Endothelial cell of umbilical vein (primary cell): Measurements from ENCODE around the gene UNC5B. TPM values are rescaled to one million over a fixed set of nuclear protein-coding genes. Genes with fewer than 3 reads are reported as not detected.

Experiments
- BruUV-seq: library from RNA; stranded (reverse); fragments of 400-500 nt; replicated peaks from 2 replicates; lab custom pipeline; 2021; lab: Mats Ljungman, UMichigan
- CTCF ChIA-PET: fragments of 300-600, 350-600 bp; sonication (Branson Sonifier 250); formaldehyde crosslinking; loops from one replicate; lab custom pipeline; 2021; ENCODE audit warnings: antibody characterized with exemption, inconsistent platforms; lab: Charles Lee
- POLR2A ChIA-PET: fragments of 300-600, 350-600 bp; sonication (Branson Sonifier 250); formaldehyde crosslinking; loops from one replicate; lab custom pipeline; 2021; ENCODE audit warnings: antibody characterized with exemption, inconsistent platforms; lab: Charles Lee
- DNase-seq: peaks from one replicate; pipeline ENCODE4 v3.0.0-alpha.2; 2011; ENCODE audit warnings: low read depth, low spot score
- FAIRE-seq: peaks from 2 replicates; lab custom pipeline; 2011; peaks lifted over from hg19 to GRCh38; lab: Jason Lieb, UNC
- H2AFZ ChIP-seq: 2 replicates; pipeline ENCODE4 v1.6.0; 2012; ENCODE audit warnings: low read depth, low read length, control low read depth, inconsistent platforms
- H3K27ac ChIP-seq: 2 replicates; pipeline ENCODE4 v1.5.1; 2011; ENCODE audit warnings: low read depth, mild to moderate bottlenecking, control low read depth, low read length, moderate library complexity; ENCODE audit not compliant: insufficient read depth
- H3K27me3 ChIP-seq, 2 experiments: 2 replicates each; pipeline versions ENCODE4 v1.6.0 to v1.6.1; 2011; ENCODE audit warnings: low read length in 2 of 2, mixed read lengths in 1 of 2; ENCODE audit not compliant: control insufficient read depth in 2 of 2, insufficient read depth in 2 of 2
- H3K36me3 ChIP-seq, 2 experiments: 2 replicates in 1 of 2; 3 replicates in 1 of 2; pipeline ENCODE4 v1.5.1; 2011; ENCODE audit warnings: low read length in 2 of 2, mild to moderate bottlenecking in 1 of 2, moderate library complexity in 1 of 2; ENCODE audit not compliant: control insufficient read depth in 2 of 2, insufficient read depth in 2 of 2; ENCODE audit errors: extremely low read depth in 1 of 2
- H3K4me1 ChIP-seq: 3 replicates; pipeline ENCODE4 v1.5.1; 2011; ENCODE audit warnings: mild to moderate bottlenecking, low read length; ENCODE audit not compliant: control insufficient read depth, insufficient read depth; ENCODE audit errors: extremely low read depth
- H3K4me2 ChIP-seq: 2 replicates; pipeline ENCODE4 v1.6.1; 2011; ENCODE audit warnings: low read length, control low read depth, mixed read lengths; ENCODE audit not compliant: insufficient read depth
- H3K4me3 ChIP-seq, 3 experiments: fragments of 200-600 bp in 1 of 3; sonication (generic), shearing (Covaris generic) in 1 of 3; replicated peaks in 1 of 3; 2 replicates each; pipeline ENCODE4 v1.5.1; 2011 to 2016; ENCODE audit warnings: control low read depth in 3 of 3, low read length in 3 of 3, mild to moderate bottlenecking in 2 of 3, inconsistent platforms in 1 of 3, low read depth in 1 of 3, moderate library complexity in 1 of 3; ENCODE audit not compliant: insufficient read depth in 1 of 3
- H3K79me2 ChIP-seq: 2 replicates; pipeline ENCODE4 v1.6.0; 2012; ENCODE audit warnings: low read length, inconsistent platforms; ENCODE audit not compliant: control insufficient read depth, insufficient read depth
- H3K9ac ChIP-seq: replicated peaks from 2 replicates; pipeline ENCODE3; 2011; ENCODE audit warnings: low read length, control low read depth; ENCODE audit not compliant: insufficient read depth; ENCODE audit errors: extremely low read depth
- H3K9me1 ChIP-seq: replicated peaks from 3 replicates; pipeline ENCODE4 v1.6.0; 2011; ENCODE audit warnings: mild to moderate bottlenecking, low read length; ENCODE audit not compliant: control insufficient read depth, insufficient read depth; ENCODE audit errors: extremely low read depth
- H3K9me3 ChIP-seq: replicated peaks from 2 replicates; pipeline ENCODE4 v1.5.1; 2012; ENCODE audit warnings: low read length, inconsistent platforms; ENCODE audit not compliant: control insufficient read depth, insufficient read depth
- H4K20me1 ChIP-seq: replicated peaks from 2 replicates; pipeline ENCODE3; 2011; ENCODE audit warnings: mild to moderate bottlenecking, low read length; ENCODE audit not compliant: control insufficient read depth, insufficient read depth; ENCODE audit errors: extremely low read depth
- CTCF ChIP-seq, 2 donors: IDR thresholded peaks; 1 replicate in 1 of 2; 2 replicates in 1 of 2; pipeline ENCODE4 v1.5.1; 2011; ENCODE audit warnings: low read length in 2 of 2, mild to moderate bottlenecking in 2 of 2, moderate library complexity in 2 of 2, control low read depth in 1 of 2, inconsistent platforms in 1 of 2, low read depth in 1 of 2; ENCODE audit not compliant: insufficient read depth in 1 of 2; ENCODE audit errors: extremely low read depth in 1 of 2
- EZH2 ChIP-seq: IDR thresholded peaks from 2 replicates; pipeline ENCODE4 v1.6.1; 2012; ENCODE audit warnings: borderline replicate concordance, low read depth, mild to moderate bottlenecking, moderate library complexity, low read length, inconsistent platforms; ENCODE audit not compliant: severe bottlenecking
- FOS ChIP-seq: IDR thresholded peaks from 2 replicates; pipeline ENCODE4 v1.6.1; 2011; ENCODE audit warnings: mild to moderate bottlenecking, low read length, moderate library complexity, borderline replicate concordance; ENCODE audit not compliant: insufficient read depth
- GATA2 ChIP-seq: IDR thresholded peaks from 2 replicates; pipeline ENCODE4 v1.7.0; 2011; ENCODE audit warnings: low read depth, mild to moderate bottlenecking, moderate library complexity, mixed read lengths, low read length; ENCODE audit not compliant: insufficient read length, insufficient read depth
- JUN ChIP-seq: IDR thresholded peaks from 2 replicates; pipeline ENCODE4 v1.6.1; 2011; ENCODE audit warnings: borderline replicate concordance, low read depth; ENCODE audit not compliant: insufficient read length, insufficient read depth
- MAX ChIP-seq: IDR thresholded peaks from 2 replicates; pipeline ENCODE4 v1.6.1; 2011; ENCODE audit not compliant: insufficient read depth, insufficient read length
- MYC ChIP-seq: IDR thresholded peaks from one replicate; pipeline ENCODE4 v1.6.1; 2011; ENCODE audit warnings: mild to moderate bottlenecking, low read depth, low read length
- POLR2A ChIP-seq: IDR thresholded peaks from 2 replicates; pipeline ENCODE4 v1.6.1; 2012; ENCODE audit warnings: low read depth, mild to moderate bottlenecking, control low read depth, low read length
- POLR2AphosphoS5 ChIP-seq: IDR thresholded peaks from 2 replicates; pipeline ENCODE4 v1.6.1; 2012; ENCODE audit warnings: low read depth, mild to moderate bottlenecking, control low read depth, low read length, moderate library complexity; ENCODE audit not compliant: insufficient read depth
- dilution Hi-C: fragments of 300-500 bp; cut with MboI; formaldehyde crosslinking; loops from one replicate; pipeline ENCODE4 v1.15.0; 2019; ENCODE audit warnings: low sequenced_read_pairs; ENCODE audit not compliant: extremely low pct_ligation_motif_present
- intact Hi-C: fragments of 100-400 bp; cut with micrococcal nuclease; formaldehyde crosslinking; loops from one replicate; pipeline ENCODE4 v1.10.0; 2022
- polyA plus RNA-seq, 4 experiments: library from polyadenylated mRNA; depleted of rRNA in 3 of 4; stranded (reverse) in 3 of 4; unstranded in 1 of 4; fragments of >200 nt; gene quantifications; 2 replicates each; pipeline versions ENCODE4 v1.2.1 to v1.2.3, GENCODE V29; 2011 to 2012; ENCODE audit warnings: missing spikeins in 1 of 4
- total RNA-seq: library from RNA; stranded (reverse); gene quantifications from 2 replicates; pipeline ENCODE4 v1.2.3, GENCODE V29; 2021

Gene UNC5B
- total and polyA plus RNA-seq, 2 donors (not counting 3 experiments of a cell fraction or from before 2014, with no cell fraction given), result 0.39 to 2.5 TPM

- no peak for FAIRE-seq
- no peaks in the 10 kb centered on the region for H4K20me1 ChIP-seq
Measured at GRCh38 chr10:71252220-71252619, 39.9 kb downstream of the UNC5B start.

More at GRCh38 chr10:71252220-71252619, 39.9 kb downstream of the UNC5B start:
- Histone ChIP-seq H3K27ac (no peak overlapping the region), H2AFZ (no peak overlapping the region), H3K4me2 (no peak overlapping the region), H3K36me3 (no peaks in the 10 kb centered on the region), H3K9me3 (no peaks in the 10 kb centered on the region), H3K4me1 (peaks cover 24% of the 10 kb centered on the region), H3K9ac (no peak overlapping the region), H3K27me3 (peaks cover 0 to 11% of the 10 kb centered on the region in 2 experiments), H3K79me2 (no peaks in the 10 kb centered on the region), H3K4me3 (no peak overlapping the region), H3K9me1 (no peaks in the 10 kb centered on the region)
- TF ChIP-seq POLR2A, result no peak
- no peak for TF ChIP-seq POLR2AphosphoS5
- no peak for TF ChIP-seq FOS
- TF ChIP-seq CTCF (IDR thresholded peaks at IDR 0.05; ENCODE audit: extremely low read depth in 1 of 2, insufficient read depth in 1 of 2, low read depth in 1 of 2, low read length in 2 of 2), result no peak
- no peak for TF ChIP-seq JUN
- no peak for TF ChIP-seq EZH2
- TF ChIP-seq MAX, result no peak
- TF ChIP-seq MYC, result no peak
- no peak for TF ChIP-seq GATA2
- dilution Hi-C loops (no loop called here), intact Hi-C loops (no loop called here)
- no TSS peak for BruUV-seq
- ChIA-PET CTCF (interaction anchor here (1.4 to 2.1 kb wide), 3 partner anchors 10 to 18 kb away, joined by 3 to 10 read pairs (median 5); no protein-coding TSS in a partner anchor), POLR2A (no interaction called here)
- DNase-seq, result no peak
